K562 (cell line): ENCODE results near the gene TRIM33. TPM values are rescaled to one million over a fixed set of nuclear protein-coding genes. Genes with fewer than 3 reads are reported as not detected.

Source experiments
- FOXK2 ChIP-seq, 2 experiments: fragments of 450-650 bp; IDR thresholded peaks in 1 of 2; conservative IDR thresholded peaks in 1 of 2; 2 replicates each; pipeline ENCODE4 v1.6.1; 2016; ENCODE audit warnings: low read depth in 2 of 2, mild to moderate bottlenecking in 1 of 2
- KAT8 ChIP-seq: fragments of 450-650 bp; IDR thresholded peaks from 2 replicates; pipeline ENCODE4 v1.6.1; 2016; ENCODE audit warnings: low read depth, mild to moderate bottlenecking
- MEIS2 ChIP-seq: fragments of 450-650 bp; IDR thresholded peaks from 2 replicates; pipeline ENCODE4 v1.6.1; 2014; ENCODE audit warnings: mild to moderate bottlenecking; ENCODE audit not compliant: partially characterized antibody
- MTA3 ChIP-seq: fragments of 450-650 bp; formaldehyde crosslinking; IDR thresholded peaks from 2 replicates; pipeline ENCODE4 v1.6.1; 2017; ENCODE audit warnings: mild to moderate bottlenecking, borderline replicate concordance
- RB1 ChIP-seq: fragments of 450-650 bp; IDR thresholded peaks from 2 replicates; pipeline ENCODE4 v1.6.1; 2017; ENCODE audit warnings: low read depth, mild to moderate bottlenecking
- RBM39 ChIP-seq: fragments of 200-400 bp; formaldehyde crosslinking; optimal IDR thresholded peaks from 2 replicates; pipeline ENCODE3; 2018; ENCODE audit warnings: low read depth, low read length
- SRF ChIP-seq, 2 experiments: fragments of 250-450, 450-650 bp in 1 of 2; sonication (Bioruptor Pico) in 1 of 2; sonication (generic) in 1 of 2; formaldehyde crosslinking; IDR thresholded peaks; 2 replicates each; pipeline versions ENCODE4 v1.5.0 to v1.5.1; 2020 to 2022; ENCODE audit warnings: mild to moderate bottlenecking in 1 of 2, missing genetic modification reagents in 1 of 2
- TOE1 ChIP-seq, 2 experiments: fragments of 450-650 bp in 1 of 2; sonication (generic) in 1 of 2; formaldehyde crosslinking in 1 of 2; IDR thresholded peaks; 2 replicates each; pipeline versions ENCODE4 v1.7.1 to v1.8.0; 2016 to 2022; ENCODE audit warnings: borderline replicate concordance in 2 of 2, mild to moderate bottlenecking in 2 of 2, antibody characterized with exemption in 1 of 2, inconsistent platforms in 1 of 2, low read depth in 1 of 2, missing genetic modification reagents in 1 of 2, moderate library complexity in 1 of 2
- ZFPM2 ChIP-seq: fragments of 250-450 bp; sonication (Bioruptor Pico); IDR thresholded peaks from 2 replicates; pipeline ENCODE4 v1.5.1; 2022; ENCODE audit warnings: mild to moderate bottlenecking
- polyA plus RNA-seq, 8 experiments: library from polyadenylated mRNA; depleted of rRNA in 4 of 8; stranded (reverse) in 5 of 8; unstranded in 3 of 8; fragments of >200 nt; fragmentation: Nextera tagmentation in 2 of 8; fragmentation: Illumina TruSeq in 1 of 8; extraction: Ambion mirVana in 2 of 8; extraction: Trizol in 1 of 8; gene quantifications; 2 replicates each; pipeline versions ENCODE4 v1.2.1 to v1.2.3, GENCODE V29; 2011 to 2014; ENCODE audit warnings: inconsistent platforms in 1 of 8, missing spikeins in 1 of 8
- total RNA-seq, 7 experiments: library from RNA; depleted of rRNA in 6 of 7; stranded (reverse); fragments of >200 nt in 6 of 7; fragmentation: Illumina TruSeq in 2 of 7; extraction: Trizol in 2 of 7; gene quantifications; 2 replicates each; pipeline versions ENCODE4 v1.2.1 to v1.2.3, GENCODE V29; 2011 to 2021; ENCODE audit warnings: low replicate concordance in 1 of 7
- TF ChIP-seq, protein P1 (sequence below), 2 experiments: fragments of 450-650 bp in 1 of 2; sonication (generic) in 1 of 2; formaldehyde crosslinking in 1 of 2; IDR thresholded peaks; 2 replicates each; pipeline versions ENCODE4 v1.7.1 to v1.9.0; 2016 to 2022; ENCODE audit warnings: inconsistent platforms in 1 of 2, mild to moderate bottlenecking in 1 of 2, missing genetic modification reagents in 1 of 2
- TF ChIP-seq, protein P2 (sequence below), 3 experiments: IDR thresholded peaks in 2 of 3; conservative IDR thresholded peaks in 1 of 3; 2 replicates each; pipeline ENCODE4 v1.5.1; 2011 to 2012; ENCODE audit warnings: low read length in 3 of 3, mild to moderate bottlenecking in 3 of 3, control low read depth in 2 of 3, improper control_type of control experiment in 1 of 3, inconsistent platforms in 1 of 3, low read depth in 1 of 3, mixed read lengths in 1 of 3, moderate library complexity in 1 of 3; ENCODE audit not compliant: insufficient read depth in 2 of 3
- TF ChIP-seq, protein P3 (sequence below): fragments of 450-650 bp; formaldehyde crosslinking; conservative IDR thresholded peaks from 2 replicates; pipeline ENCODE4 v1.4.0; 2022; ENCODE audit warnings: mild to moderate bottlenecking, missing genetic modification characterization

Gene TRIM33
- total and polyA plus RNA-seq, 9 of the 15 experiments (the other 6 are each of a cell fraction or from before 2014, with no cell fraction given): 9.3 to 58.4 (median 40.2) TPM

DNA sequence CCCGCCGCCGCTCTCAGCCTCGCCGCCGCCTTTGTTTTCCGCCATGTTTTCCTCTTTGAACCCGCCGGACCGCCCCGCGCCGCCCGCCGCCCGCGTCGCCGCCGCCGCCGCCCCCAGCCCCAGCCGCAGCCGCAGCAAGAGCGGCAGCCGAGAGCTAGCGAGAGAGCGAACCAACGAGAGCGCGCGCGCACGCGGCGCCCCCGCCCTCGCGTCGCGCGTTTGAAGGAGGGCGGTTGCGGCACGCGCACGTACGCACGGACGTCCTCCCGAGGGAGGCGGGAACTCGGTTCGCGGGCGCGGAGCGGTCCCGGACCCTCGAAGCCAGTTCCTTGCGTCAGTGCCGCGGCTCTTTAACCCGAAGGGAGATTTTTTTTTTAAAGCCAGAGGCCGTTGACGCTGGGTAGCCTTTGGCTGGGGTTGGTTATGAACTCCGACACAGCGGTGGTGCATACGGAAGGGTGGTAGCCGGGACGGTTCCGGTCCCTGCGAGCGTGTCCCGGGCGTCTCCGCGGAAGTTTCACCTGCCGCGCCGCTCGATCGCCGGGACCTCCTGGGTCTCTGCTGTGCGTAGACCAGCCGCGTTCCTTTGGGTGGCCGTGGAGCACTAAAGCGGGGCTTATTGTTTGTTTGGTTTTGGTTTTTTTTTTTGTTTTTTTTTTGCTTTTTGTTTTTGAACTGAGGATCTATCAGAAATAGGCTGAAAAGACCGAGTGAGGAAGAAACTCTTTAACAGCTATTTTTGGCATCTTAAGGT lies at the start of gene TRIM33 (continued):
- TF ChIP-seq, protein P1, sequence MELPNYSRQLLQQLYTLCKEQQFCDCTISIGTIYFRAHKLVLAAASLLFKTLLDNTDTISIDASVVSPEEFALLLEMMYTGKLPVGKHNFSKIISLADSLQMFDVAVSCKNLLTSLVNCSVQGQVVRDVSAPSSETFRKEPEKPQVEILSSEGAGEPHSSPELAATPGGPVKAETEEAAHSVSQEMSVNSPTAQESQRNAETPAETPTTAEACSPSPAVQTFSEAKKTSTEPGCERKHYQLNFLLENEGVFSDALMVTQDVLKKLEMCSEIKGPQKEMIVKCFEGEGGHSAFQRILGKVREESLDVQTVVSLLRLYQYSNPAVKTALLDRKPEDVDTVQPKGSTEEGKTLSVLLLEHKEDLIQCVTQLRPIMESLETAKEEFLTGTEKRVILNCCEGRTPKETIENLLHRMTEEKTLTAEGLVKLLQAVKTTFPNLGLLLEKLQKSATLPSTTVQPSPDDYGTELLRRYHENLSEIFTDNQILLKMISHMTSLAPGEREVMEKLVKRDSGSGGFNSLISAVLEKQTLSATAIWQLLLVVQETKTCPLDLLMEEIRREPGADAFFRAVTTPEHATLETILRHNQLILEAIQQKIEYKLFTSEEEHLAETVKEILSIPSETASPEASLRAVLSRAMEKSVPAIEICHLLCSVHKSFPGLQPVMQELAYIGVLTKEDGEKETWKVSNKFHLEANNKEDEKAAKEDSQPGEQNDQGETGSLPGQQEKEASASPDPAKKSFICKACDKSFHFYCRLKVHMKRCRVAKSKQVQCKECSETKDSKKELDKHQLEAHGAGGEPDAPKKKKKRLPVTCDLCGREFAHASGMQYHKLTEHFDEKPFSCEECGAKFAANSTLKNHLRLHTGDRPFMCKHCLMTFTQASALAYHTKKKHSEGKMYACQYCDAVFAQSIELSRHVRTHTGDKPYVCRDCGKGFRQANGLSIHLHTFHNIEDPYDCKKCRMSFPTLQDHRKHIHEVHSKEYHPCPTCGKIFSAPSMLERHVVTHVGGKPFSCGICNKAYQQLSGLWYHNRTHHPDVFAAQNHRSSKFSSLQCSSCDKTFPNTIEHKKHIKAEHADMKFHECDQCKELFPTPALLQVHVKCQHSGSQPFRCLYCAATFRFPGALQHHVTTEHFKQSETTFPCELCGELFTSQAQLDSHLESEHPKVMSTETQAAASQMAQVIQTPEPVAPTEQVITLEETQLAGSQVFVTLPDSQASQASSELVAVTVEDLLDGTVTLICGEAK (IDR thresholded peaks at IDR 0.05): peak; percentile 79
- TF ChIP-seq, protein P1 (CRISPR knock-in tag; IDR thresholded peaks at IDR 0.05): no peak
- TF ChIP-seq, protein P2, sequence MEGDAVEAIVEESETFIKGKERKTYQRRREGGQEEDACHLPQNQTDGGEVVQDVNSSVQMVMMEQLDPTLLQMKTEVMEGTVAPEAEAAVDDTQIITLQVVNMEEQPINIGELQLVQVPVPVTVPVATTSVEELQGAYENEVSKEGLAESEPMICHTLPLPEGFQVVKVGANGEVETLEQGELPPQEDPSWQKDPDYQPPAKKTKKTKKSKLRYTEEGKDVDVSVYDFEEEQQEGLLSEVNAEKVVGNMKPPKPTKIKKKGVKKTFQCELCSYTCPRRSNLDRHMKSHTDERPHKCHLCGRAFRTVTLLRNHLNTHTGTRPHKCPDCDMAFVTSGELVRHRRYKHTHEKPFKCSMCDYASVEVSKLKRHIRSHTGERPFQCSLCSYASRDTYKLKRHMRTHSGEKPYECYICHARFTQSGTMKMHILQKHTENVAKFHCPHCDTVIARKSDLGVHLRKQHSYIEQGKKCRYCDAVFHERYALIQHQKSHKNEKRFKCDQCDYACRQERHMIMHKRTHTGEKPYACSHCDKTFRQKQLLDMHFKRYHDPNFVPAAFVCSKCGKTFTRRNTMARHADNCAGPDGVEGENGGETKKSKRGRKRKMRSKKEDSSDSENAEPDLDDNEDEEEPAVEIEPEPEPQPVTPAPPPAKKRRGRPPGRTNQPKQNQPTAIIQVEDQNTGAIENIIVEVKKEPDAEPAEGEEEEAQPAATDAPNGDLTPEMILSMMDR (IDR thresholded peaks at IDR 0.05 in 2 of 3, conservative IDR thresholded peaks at IDR 0.05 in 1 of 3; ENCODE audit: insufficient read depth in 2 of 3, low read depth in 1 of 3, low read length in 3 of 3): peak in 2 of 3 experiments; percentile 11 to 17; a peak in 3 of 6 replicates
- TF ChIP-seq MTA3 (peak; percentile 41; the same call in 1 of the 2 replicates), MEIS2 (peak; percentile 29), SRF (CRISPR knock-in tag; IDR thresholded peaks at IDR 0.05) (peak in 1 of 2 experiments; percentile 45; a peak in 1 of 4 replicates), TOE1 (IDR thresholded peaks at IDR 0.05; ENCODE audit: borderline replicate concordance) (peak; percentile 28; the same call in 1 of the 2 replicates), TOE1 (CRISPR knock-in tag; IDR thresholded peaks at IDR 0.05; ENCODE audit: borderline replicate concordance, low read depth) (no peak), FOXK2 (conservative IDR thresholded peaks at IDR 0.05 in 1 of 2, IDR thresholded peaks at IDR 0.05 in 1 of 2; ENCODE audit: low read depth in 2 of 2) (peak in 1 of 2 experiments; percentile 19; a peak in 1 of 4 replicates), KAT8 (no peak), ZFPM2 (CRISPR knock-in tag) (no peak), RB1 (peak; percentile 99), RBM39 (no peak)
- TF ChIP-seq, protein P3, sequence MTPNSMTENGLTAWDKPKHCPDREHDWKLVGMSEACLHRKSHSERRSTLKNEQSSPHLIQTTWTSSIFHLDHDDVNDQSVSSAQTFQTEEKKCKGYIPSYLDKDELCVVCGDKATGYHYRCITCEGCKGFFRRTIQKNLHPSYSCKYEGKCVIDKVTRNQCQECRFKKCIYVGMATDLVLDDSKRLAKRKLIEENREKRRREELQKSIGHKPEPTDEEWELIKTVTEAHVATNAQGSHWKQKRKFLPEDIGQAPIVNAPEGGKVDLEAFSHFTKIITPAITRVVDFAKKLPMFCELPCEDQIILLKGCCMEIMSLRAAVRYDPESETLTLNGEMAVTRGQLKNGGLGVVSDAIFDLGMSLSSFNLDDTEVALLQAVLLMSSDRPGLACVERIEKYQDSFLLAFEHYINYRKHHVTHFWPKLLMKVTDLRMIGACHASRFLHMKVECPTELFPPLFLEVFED (CRISPR knock-in tag): no peak
